Keratinocyte (primary cell): Measurements from ENCODE around the gene ZFYVE26. TPM values are rescaled to one million over a fixed set of nuclear protein-coding genes. Genes with fewer than 3 reads are reported as not detected.
"Not testable (repeated sequence)": the region's sequence is repeated elsewhere in the genome, so short reads cannot be mapped to it uniquely, and the experiment has no call there.

Experiments used
- DNase-seq: peaks from one replicate; pipeline ENCODE4 v3.0.0-alpha.2; 2011; ENCODE audit warnings: low read depth, missing footprints, low spot score
- FAIRE-seq: peaks from 2 replicates; lab custom pipeline; 2011; peaks lifted over from hg19 to GRCh38; lab: Jason Lieb, UNC
- H2AFZ ChIP-seq: 2 replicates; pipeline ENCODE4 v1.6.0; 2012; ENCODE audit warnings: low read length, control low read depth, inconsistent platforms; ENCODE audit not compliant: control insufficient read depth
- H3K27ac ChIP-seq: 2 replicates; pipeline ENCODE4 v1.5.1; 2011; ENCODE audit warnings: low read length; ENCODE audit not compliant: control insufficient read depth, insufficient read depth
- H3K27me3 ChIP-seq: 3 replicates; pipeline ENCODE4 v1.6.0; 2011; ENCODE audit warnings: low read length; ENCODE audit not compliant: control insufficient read depth, insufficient read depth; ENCODE audit errors: extremely low read depth
- H3K36me3 ChIP-seq, 2 experiments: 2 replicates in 1 of 2; 3 replicates in 1 of 2; pipeline ENCODE4 v1.5.1; 2011; ENCODE audit warnings: low read length in 2 of 2, mild to moderate bottlenecking in 1 of 2; ENCODE audit not compliant: control insufficient read depth in 2 of 2, insufficient read depth in 2 of 2; ENCODE audit errors: extremely low read depth in 1 of 2
- H3K4me1 ChIP-seq: 3 replicates; pipeline ENCODE4 v1.5.1; 2011; ENCODE audit warnings: low read length; ENCODE audit not compliant: control insufficient read depth, insufficient read depth; ENCODE audit errors: extremely low read depth
- H3K4me2 ChIP-seq: 3 replicates; pipeline ENCODE4 v1.6.0; 2011; ENCODE audit warnings: low read depth, low read length; ENCODE audit not compliant: control insufficient read depth, insufficient read depth; ENCODE audit errors: extremely low read depth
- H3K4me3 ChIP-seq, 3 experiments: fragments of 200-600 bp in 1 of 3; sonication (generic) in 1 of 3; 2 replicates in 2 of 3; 3 replicates in 1 of 3; pipeline ENCODE4 v1.5.1; 2011 to 2016; ENCODE audit warnings: low read length in 3 of 3, mild to moderate bottlenecking in 3 of 3, control low read depth in 2 of 3, inconsistent platforms in 1 of 3, low read depth in 1 of 3, mixed read lengths in 1 of 3, mixed run types in 1 of 3, moderate library complexity in 1 of 3; ENCODE audit not compliant: control insufficient read depth in 2 of 3, insufficient read depth in 2 of 3; ENCODE audit errors: extremely low read depth in 1 of 3
- H3K79me2 ChIP-seq: 2 replicates; pipeline ENCODE4 v1.6.0; 2012; ENCODE audit warnings: low read length; ENCODE audit not compliant: control insufficient read depth, insufficient read depth
- H3K9ac ChIP-seq: 3 replicates; pipeline ENCODE4 v1.6.0; 2011; ENCODE audit warnings: low read length; ENCODE audit not compliant: control insufficient read depth, insufficient read depth; ENCODE audit errors: extremely low read depth
- H3K9me1 ChIP-seq: 3 replicates; pipeline ENCODE4 v1.6.0; 2011; ENCODE audit warnings: low read length; ENCODE audit not compliant: control insufficient read depth, insufficient read depth; ENCODE audit errors: extremely low read depth
- H3K9me3 ChIP-seq: 2 replicates; pipeline ENCODE4 v1.5.1; 2012; ENCODE audit warnings: low read depth, low read length; ENCODE audit not compliant: control insufficient read depth
- H4K20me1 ChIP-seq: 3 replicates; pipeline ENCODE4 v1.6.0; 2011; ENCODE audit warnings: low read length; ENCODE audit not compliant: control insufficient read depth, insufficient read depth; ENCODE audit errors: extremely low read depth
- CTCF ChIP-seq, 3 experiments: IDR thresholded peaks in 1 of 3; conservative IDR thresholded peaks in 1 of 3; optimal IDR thresholded peaks in 1 of 3; 2 replicates in 2 of 3; 3 replicates in 1 of 3; pipeline versions ENCODE3 to v1.5.1; 2011; ENCODE audit warnings: low read length in 3 of 3, mild to moderate bottlenecking in 3 of 3, moderate library complexity in 2 of 3, control low read depth in 1 of 3, inconsistent platforms in 1 of 3; ENCODE audit not compliant: insufficient read depth in 2 of 3; ENCODE audit errors: extremely low read depth in 1 of 3
- EZH2 ChIP-seq: IDR thresholded peaks from one replicate; pipeline ENCODE4 v1.6.1; 2012; ENCODE audit warnings: inconsistent platforms, mild to moderate bottlenecking, low read length, moderate library complexity
- dilution Hi-C: fragments of 300-500 bp; cut with MboI; formaldehyde crosslinking; loops from one replicate; pipeline ENCODE4 v1.7.0; 2020; ENCODE audit warnings: low sequenced_read_pairs; ENCODE audit not compliant: extremely low pct_ligation_motif_present
- polyA plus RNA-seq, 5 experiments: library from polyadenylated mRNA; depleted of rRNA in 3 of 5; stranded (reverse) in 3 of 5; stranded (forward) in 1 of 5; unstranded in 1 of 5; fragments of >200 nt; gene quantifications; 1 replicate in 1 of 5; 2 replicates in 3 of 5; 3 replicates in 1 of 5; pipeline versions ENCODE4 v1.2.1 to v1.2.3, GENCODE V29; 2011 to 2012; ENCODE audit warnings: missing spikeins in 2 of 5, low read depth in 1 of 5, low replicate concordance in 1 of 5

ZFYVE26 gene
- polyA plus RNA-seq, 1 donor (not counting 4 experiments of a cell fraction or from before 2014, with no cell fraction given), result 9.8 TPM

GRCh38 chr14:67721875-67722274 lies 94.5 kb downstream of the ZFYVE26 start:
- peaks cover 20% of the 10 kb centered on the region for H3K27me3 ChIP-seq
- no peak for FAIRE-seq
- no peak for TF ChIP-seq EZH2
- TF ChIP-seq CTCF (optimal IDR thresholded peaks at IDR 0.05 in 1 of 3, IDR thresholded peaks at IDR 0.05 in 1 of 3, conservative IDR thresholded peaks at IDR 0.05 in 1 of 3; ENCODE audit: extremely low read depth in 1 of 3, insufficient read depth in 2 of 3, low read length in 3 of 3), result no peak

GRCh38 chr14:67719866-67720265 lies 96.5 kb downstream of the ZFYVE26 start:
- no peaks in the 10 kb centered on the region for H3K9me3 ChIP-seq
- no peaks in the 10 kb centered on the region for H3K36me3 ChIP-seq
- dilution Hi-C loops, result no loop called here
- H3K4me3 ChIP-seq, result no peak overlapping the region
- FAIRE-seq (no peak), DNase-seq (no peak)
- TF ChIP-seq EZH2, result no peak
- no peak for TF ChIP-seq CTCF (optimal IDR thresholded peaks at IDR 0.05 in 1 of 3, IDR thresholded peaks at IDR 0.05 in 1 of 3, conservative IDR thresholded peaks at IDR 0.05 in 1 of 3; ENCODE audit: extremely low read depth in 1 of 3, insufficient read depth in 2 of 3, low read length in 3 of 3)
- no peak overlapping the region for H3K27ac ChIP-seq
- H3K4me1 ChIP-seq, result no peaks in the 10 kb centered on the region
- H3K79me2 ChIP-seq, result no peaks in the 10 kb centered on the region
- peaks cover 20% of the 10 kb centered on the region for H3K27me3 ChIP-seq
- no peak overlapping the region for H3K4me2 ChIP-seq
- H3K9ac ChIP-seq, result no peak overlapping the region
- H3K9me1 ChIP-seq, result no peaks in the 10 kb centered on the region
- no peak overlapping the region for H2AFZ ChIP-seq
- H4K20me1 ChIP-seq, result no peaks in the 10 kb centered on the region

More at GRCh38 chr14:67721875-67722274, 94.5 kb downstream of the ZFYVE26 start:
- Histone ChIP-seq H3K9ac (no peak overlapping the region), H3K9me1 (no peaks in the 10 kb centered on the region), H3K79me2 (no peaks in the 10 kb centered on the region), H3K4me1 (peaks cover 5% of the 10 kb centered on the region), H4K20me1 (no peaks in the 10 kb centered on the region), H2AFZ (no peak overlapping the region), H3K9me3 (no peaks in the 10 kb centered on the region), H3K27ac (no peak overlapping the region), H3K4me2 (no peak overlapping the region), H3K4me3 (no peak overlapping the region), H3K36me3 (no peaks in the 10 kb centered on the region)
- DNase-seq, result no peak
- dilution Hi-C loops, result no loop called here

- H3K27me3 ChIP-seq, result peaks cover 20% of the 10 kb centered on the region
- H3K9ac ChIP-seq, H3K79me2 ChIP-seq, H3K9me1 ChIP-seq, dilution Hi-C loops, H3K4me1 ChIP-seq, DNase-seq, H2AFZ ChIP-seq, H3K4me3 ChIP-seq, H3K27ac ChIP-seq, H3K36me3 ChIP-seq, FAIRE-seq, H3K4me2 ChIP-seq, H4K20me1 ChIP-seq, H3K9me3 ChIP-seq: not testable (repeated sequence)
Observed at GRCh38 chr14:67719385-67719784, 97.0 kb downstream of the ZFYVE26 start.
